ENCODE results near the gene SPAG16.

SPAG16 gene

DNA sequence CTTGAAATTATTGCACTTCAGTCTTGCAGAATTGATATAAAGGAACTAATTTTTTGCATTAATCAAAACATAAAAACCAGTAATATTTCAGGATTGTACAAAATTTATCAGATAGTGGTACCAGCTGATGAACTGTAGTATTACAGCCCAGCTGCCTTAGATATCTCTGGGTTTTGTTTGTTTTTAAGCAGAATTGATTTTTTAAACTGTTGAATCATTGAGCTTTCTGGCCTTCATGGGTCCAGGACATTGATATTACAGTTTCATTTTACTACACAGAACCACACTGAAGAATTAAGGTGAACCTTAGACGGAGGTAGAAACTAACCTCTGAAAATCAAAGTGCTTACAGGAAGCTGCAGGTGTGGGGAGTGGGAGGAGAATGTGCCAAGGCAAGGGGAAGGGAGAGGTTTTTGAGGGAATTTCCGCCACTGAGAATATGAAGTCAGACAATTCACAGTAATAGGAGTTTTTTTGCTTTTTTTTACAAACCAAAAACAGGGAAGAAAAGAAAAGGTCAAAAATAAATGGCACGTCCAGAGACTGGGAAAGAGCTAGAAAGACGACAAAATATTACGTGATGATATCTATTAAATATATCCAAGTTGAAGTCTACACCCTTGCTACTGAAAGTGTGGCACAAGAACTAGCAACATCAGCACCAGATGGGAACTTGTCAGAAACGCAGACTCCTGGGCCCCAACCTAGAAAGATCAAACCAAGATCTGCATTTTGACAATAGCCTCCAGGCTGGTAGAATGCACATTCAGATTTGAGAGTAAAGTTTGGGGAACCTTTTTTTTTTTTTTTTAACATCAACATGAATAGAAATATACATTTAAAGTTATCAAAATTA, 40.8 kb upstream of the SPAG16 start:
- ChIA-PET POLR2A (no interaction called here), CTCF (interaction anchor here (0.7 kb wide), 1 partner anchor 178 kb away, joined by 6 read pairs; no protein-coding TSS in a partner anchor)
- TF ChIP-seq ZNF830 (tag by site-specific recombination; IDR thresholded peaks at IDR 0.05; ENCODE audit: low read depth), result no peak
- no peak for TF ChIP-seq ZNF677 (tag by site-specific recombination; IDR thresholded peaks at IDR 0.05)
- no peak for TF ChIP-seq ZNF175 (tag by site-specific recombination; IDR thresholded peaks at IDR 0.05)
- TF ChIP-seq ZNF544 (tag by site-specific recombination; IDR thresholded peaks at IDR 0.05), result no peak
- TF ChIP-seq ZNF214 (tag by site-specific recombination; IDR thresholded peaks at IDR 0.05; ENCODE audit: borderline replicate concordance), result no peak
- TF ChIP-seq ZNF843 (tag by site-specific recombination; IDR thresholded peaks at IDR 0.05), result no peak
- no peak for TF ChIP-seq ZNF274 (IDR thresholded peaks at IDR 0.05; ENCODE audit: low read length)
- TF ChIP-seq ZNF274 (tag by site-specific recombination; IDR thresholded peaks at IDR 0.05; ENCODE audit: borderline replicate concordance), result no peak
- TF ChIP-seq ZFP3 (tag by site-specific recombination; IDR thresholded peaks at IDR 0.05; ENCODE audit: low read depth), result no peak
- TF ChIP-seq MEIS1 (CRISPR knock-in tag; IDR thresholded peaks at IDR 0.05; ENCODE audit: borderline replicate concordance), result no peak
- no peak for TF ChIP-seq GFI1B (tag by site-specific recombination; IDR thresholded peaks at IDR 0.05)
- TF ChIP-seq OSR2 (tag by site-specific recombination; IDR thresholded peaks at IDR 0.05), result no peak
- TF ChIP-seq, protein P1, sequence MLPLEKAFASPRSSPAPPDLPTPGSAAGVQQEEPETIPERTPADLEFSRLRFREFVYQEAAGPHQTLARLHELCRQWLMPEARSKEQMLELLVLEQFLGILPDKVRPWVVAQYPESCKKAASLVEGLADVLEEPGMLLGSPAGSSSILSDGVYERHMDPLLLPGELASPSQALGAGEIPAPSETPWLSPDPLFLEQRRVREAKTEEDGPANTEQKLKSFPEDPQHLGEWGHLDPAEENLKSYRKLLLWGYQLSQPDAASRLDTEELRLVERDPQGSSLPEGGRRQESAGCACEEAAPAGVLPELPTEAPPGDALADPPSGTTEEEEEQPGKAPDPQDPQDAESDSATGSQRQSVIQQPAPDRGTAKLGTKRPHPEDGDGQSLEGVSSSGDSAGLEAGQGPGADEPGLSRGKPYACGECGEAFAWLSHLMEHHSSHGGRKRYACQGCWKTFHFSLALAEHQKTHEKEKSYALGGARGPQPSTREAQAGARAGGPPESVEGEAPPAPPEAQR (tag by site-specific recombination; IDR thresholded peaks at IDR 0.05), result no peak
- no peak for TF ChIP-seq ZBTB20 (tag by site-specific recombination; IDR thresholded peaks at IDR 0.05)
- no peak for TF ChIP-seq ZNF529 (tag by site-specific recombination; IDR thresholded peaks at IDR 0.05; ENCODE audit: insufficient replicate concordance)
- no peak for TF ChIP-seq SETDB1 (IDR thresholded peaks at IDR 0.05; ENCODE audit: insufficient read length, low read length)
- no peak for TF ChIP-seq ZNF37A (tag by site-specific recombination; IDR thresholded peaks at IDR 0.05)
- TF ChIP-seq, protein P2, sequence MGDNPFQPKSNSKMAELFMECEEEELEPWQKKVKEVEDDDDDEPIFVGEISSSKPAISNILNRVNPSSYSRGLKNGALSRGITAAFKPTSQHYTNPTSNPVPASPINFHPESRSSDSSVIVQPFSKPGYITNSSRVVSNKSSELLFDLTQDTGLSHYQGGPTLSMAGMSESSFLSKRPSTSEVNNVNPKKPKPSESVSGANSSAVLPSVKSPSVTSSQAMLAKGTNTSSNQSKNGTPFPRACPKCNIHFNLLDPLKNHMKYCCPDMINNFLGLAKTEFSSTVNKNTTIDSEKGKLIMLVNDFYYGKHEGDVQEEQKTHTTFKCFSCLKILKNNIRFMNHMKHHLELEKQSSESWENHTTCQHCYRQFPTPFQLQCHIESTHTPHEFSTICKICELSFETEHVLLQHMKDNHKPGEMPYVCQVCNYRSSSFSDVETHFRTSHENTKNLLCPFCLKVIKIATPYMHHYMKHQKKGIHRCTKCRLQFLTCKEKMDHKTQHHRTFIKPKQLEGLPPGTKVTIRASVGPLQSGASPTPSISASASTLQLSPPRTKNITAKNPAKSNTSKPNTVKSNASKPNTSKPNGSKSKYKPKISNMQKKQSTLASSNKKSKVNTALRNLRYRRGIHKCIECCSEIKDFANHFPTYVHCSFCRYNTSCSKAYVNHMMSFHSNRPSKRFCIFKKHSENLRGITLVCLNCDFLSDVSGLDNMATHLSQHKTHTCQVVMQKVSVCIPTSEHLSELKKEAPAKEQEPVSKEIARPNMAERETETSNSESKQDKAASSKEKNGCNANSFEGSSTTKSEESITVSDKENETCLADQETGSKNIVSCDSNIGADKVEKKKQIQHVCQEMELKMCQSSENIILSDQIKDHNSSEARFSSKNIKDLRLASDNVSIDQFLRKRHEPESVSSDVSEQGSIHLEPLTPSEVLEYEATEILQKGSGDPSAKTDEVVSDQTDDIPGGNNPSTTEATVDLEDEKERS (tag by site-specific recombination; IDR thresholded peaks at IDR 0.05), result no peak
- TF ChIP-seq ZEB2 (tag by site-specific recombination; IDR thresholded peaks at IDR 0.05), result no peak
- TF ChIP-seq ZNF391 (tag by site-specific recombination; IDR thresholded peaks at IDR 0.05; ENCODE audit: borderline replicate concordance, low read depth), result no peak
- no peak for TF ChIP-seq ZBTB48 (tag by site-specific recombination; IDR thresholded peaks at IDR 0.05)
- Histone ChIP-seq H3K4me3 (ENCODE audit: low read depth, low read length) (no peak overlapping the region), H3K36me3 (ENCODE audit: control insufficient read depth in 2 of 2, insufficient read depth in 1 of 2, low read length in 2 of 2) (no peaks in the 10 kb centered on the region), H3K27ac (ENCODE audit: extremely low read depth, low read depth, low read length) (no peak overlapping the region), H3K4me1 (ENCODE audit: control insufficient read depth, insufficient read depth, low read length) (no peaks in the 10 kb centered on the region), H3K9me3 (ENCODE audit: control insufficient read depth, insufficient read depth, low read depth, low read length) (no peaks in the 10 kb centered on the region)
